ENCODE data around the gene ZNF423.

The ZNF423 gene

GRCh38 chr16:49498264-49498663, 357.6 kb downstream of the ZNF423 start:
- WGBS, 2 experiments (ENCODE audit: insufficient coverage in 2 of 2) = 78 to 84% methylated on average over 2 to 3 of the region's 3 CpGs
- no peaks in the 10 kb centered on the region for H3K4me1 ChIP-seq (ENCODE audit: control insufficient read depth, insufficient read depth, low read length, poor library complexity, severe bottlenecking)

DNA sequence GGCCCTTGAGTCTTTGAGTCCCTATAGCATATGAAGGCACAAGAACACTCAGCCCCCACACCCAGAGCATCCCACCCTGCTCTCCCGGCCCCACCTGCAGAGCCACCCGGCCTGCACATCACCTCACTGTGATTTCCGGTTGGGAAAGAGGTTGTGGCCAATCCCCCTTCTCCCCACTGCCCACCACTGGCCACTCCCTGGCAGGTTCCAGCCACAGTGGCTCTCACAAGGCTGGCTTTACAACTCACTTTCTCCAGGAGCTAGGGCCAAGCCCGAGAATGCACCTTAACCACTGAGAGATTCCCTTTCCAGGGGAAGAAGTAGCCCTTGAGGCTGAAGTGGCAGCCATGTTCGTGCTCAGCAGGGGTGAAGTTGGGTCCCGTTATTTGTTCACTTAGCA, 358.4 kb downstream of the ZNF423 start:
- 94% methylated on average over 2 to 5 of the region's 6 CpGs for WGBS, 2 experiments (ENCODE audit: insufficient coverage in 2 of 2)
- no peaks in the 10 kb centered on the region for H3K36me3 ChIP-seq (ENCODE audit: control insufficient read depth, insufficient read depth, low read length)
- H3K4me3 ChIP-seq (ENCODE audit: extremely low read depth, insufficient read depth, low read length, poor library complexity, severe bottlenecking) = no peak overlapping the region
- no peak overlapping the region for H3K27ac ChIP-seq (ENCODE audit: low read depth, low read length, severe bottlenecking)
- H3K9me3 ChIP-seq (ENCODE audit: control insufficient read depth, low read length) = no peaks in the 10 kb centered on the region
- no peaks in the 10 kb centered on the region for H3K4me1 ChIP-seq (ENCODE audit: control insufficient read depth, insufficient read depth, low read length, poor library complexity, severe bottlenecking)

More at GRCh38 chr16:49498264-49498663, 357.6 kb downstream of the ZNF423 start:
- H3K9me3 ChIP-seq (ENCODE audit: control insufficient read depth, low read length) = no peaks in the 10 kb centered on the region
- H3K4me3 ChIP-seq (ENCODE audit: extremely low read depth, insufficient read depth, low read length, poor library complexity, severe bottlenecking) = no peak overlapping the region
- no peak overlapping the region for H3K27ac ChIP-seq (ENCODE audit: low read depth, low read length, severe bottlenecking)
- H3K36me3 ChIP-seq (ENCODE audit: control insufficient read depth, insufficient read depth, low read length) = no peaks in the 10 kb centered on the region

DNA sequence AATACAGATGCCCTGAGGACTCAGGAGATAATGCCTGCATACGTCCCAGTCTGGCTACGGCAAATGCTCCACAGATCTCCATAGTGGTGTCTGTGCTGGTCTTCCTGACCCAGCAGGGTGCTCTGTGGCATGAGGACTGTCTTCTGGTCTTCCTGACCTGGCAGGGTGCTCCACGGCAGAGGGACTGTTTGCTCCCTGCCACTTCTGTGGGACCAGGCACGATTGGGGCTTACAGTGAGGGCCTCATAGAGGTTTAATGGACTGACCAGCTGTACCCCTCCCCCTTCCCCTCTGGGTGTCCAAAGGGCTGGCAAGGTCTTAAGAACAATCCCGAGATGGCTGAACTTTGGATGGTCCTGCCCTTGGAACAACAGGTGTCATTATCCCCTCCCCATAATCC, 359.3 kb downstream of the ZNF423 start:
- WGBS, 2 experiments (ENCODE audit: insufficient coverage in 2 of 2) = 87 to 92% methylated on average over 3 to 4 of the region's 5 CpGs
- no peak overlapping the region for H3K27ac ChIP-seq (ENCODE audit: low read depth, low read length, severe bottlenecking)
- H3K9me3 ChIP-seq (ENCODE audit: control insufficient read depth, low read length) = no peaks in the 10 kb centered on the region
- H3K4me1 ChIP-seq (ENCODE audit: control insufficient read depth, insufficient read depth, low read length, poor library complexity, severe bottlenecking) = no peaks in the 10 kb centered on the region
- H3K36me3 ChIP-seq (ENCODE audit: control insufficient read depth, insufficient read depth, low read length) = no peaks in the 10 kb centered on the region
- H3K4me3 ChIP-seq (ENCODE audit: extremely low read depth, insufficient read depth, low read length, poor library complexity, severe bottlenecking) = no peak overlapping the region

- H3K4me1 ChIP-seq (ENCODE audit: control insufficient read depth, insufficient read depth, low read length, poor library complexity, severe bottlenecking) = no peaks in the 10 kb centered on the region
- no peak overlapping the region for H3K4me3 ChIP-seq (ENCODE audit: extremely low read depth, insufficient read depth, low read length, poor library complexity, severe bottlenecking)
- 95 to 98% methylated on average over 7 to 9 of the region's 10 CpGs for WGBS, 2 experiments (ENCODE audit: insufficient coverage in 2 of 2)
- no peak overlapping the region for H3K27ac ChIP-seq (ENCODE audit: low read depth, low read length, severe bottlenecking)
- no peaks in the 10 kb centered on the region for H3K36me3 ChIP-seq (ENCODE audit: control insufficient read depth, insufficient read depth, low read length)
- no peaks in the 10 kb centered on the region for H3K9me3 ChIP-seq (ENCODE audit: control insufficient read depth, low read length)
Observed at GRCh38 chr16:49495596-49496355, 360.1 kb downstream of the ZNF423 start.

DNA sequence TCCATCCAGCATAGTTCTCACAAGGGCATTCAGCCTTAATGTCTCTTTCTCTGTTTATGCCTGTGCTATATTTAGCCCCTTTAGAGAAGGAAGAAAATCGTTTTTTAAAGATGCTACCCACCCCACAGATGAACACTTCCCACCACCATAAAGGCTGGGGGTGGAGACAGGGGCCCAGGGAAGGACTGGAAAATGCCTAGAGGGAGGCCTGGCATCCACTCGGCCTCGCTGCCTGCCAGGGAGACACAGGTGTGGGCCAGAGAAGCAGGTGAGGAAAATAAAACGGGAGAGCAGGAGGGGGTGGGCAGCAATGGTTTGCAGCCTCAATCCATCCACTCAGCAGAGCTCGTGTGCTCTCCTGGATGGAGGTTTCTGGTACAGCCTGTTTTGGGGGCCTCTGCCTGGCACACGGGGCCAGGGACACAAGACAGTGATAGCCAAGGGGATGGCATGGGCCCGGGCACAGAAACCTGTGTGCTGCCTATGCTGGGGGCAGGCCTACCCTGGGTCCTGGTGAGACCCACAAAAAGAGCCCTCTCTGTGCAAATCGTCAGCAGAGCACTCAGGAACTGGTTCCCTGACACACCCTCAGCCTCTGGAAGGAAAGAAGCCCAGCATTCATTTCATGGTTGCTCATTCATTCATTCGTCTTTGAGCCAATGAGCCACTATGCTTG, 360.9 kb downstream of the ZNF423 start:
- Histone ChIP-seq H3K27ac (ENCODE audit: low read depth, low read length, severe bottlenecking) (no peak overlapping the region), H3K4me1 (ENCODE audit: control insufficient read depth, insufficient read depth, low read length, poor library complexity, severe bottlenecking) (no peaks in the 10 kb centered on the region), H3K4me3 (ENCODE audit: extremely low read depth, insufficient read depth, low read length, poor library complexity, severe bottlenecking) (no peak overlapping the region), H3K36me3 (ENCODE audit: control insufficient read depth, insufficient read depth, low read length) (peaks cover 5% of the 10 kb centered on the region), H3K9me3 (ENCODE audit: control insufficient read depth, low read length) (no peaks in the 10 kb centered on the region)
- WGBS, 2 experiments (ENCODE audit: insufficient coverage in 2 of 2) = 87 to 95% methylated on average over 7 to 8 of the region's 9 CpGs

- 80 to 100% methylated on average over 2 to 6 of the region's 7 CpGs for WGBS, 2 experiments (ENCODE audit: insufficient coverage in 2 of 2)
Observed at GRCh38 chr16:49494474-49494873, 361.4 kb downstream of the ZNF423 start.

DNA sequence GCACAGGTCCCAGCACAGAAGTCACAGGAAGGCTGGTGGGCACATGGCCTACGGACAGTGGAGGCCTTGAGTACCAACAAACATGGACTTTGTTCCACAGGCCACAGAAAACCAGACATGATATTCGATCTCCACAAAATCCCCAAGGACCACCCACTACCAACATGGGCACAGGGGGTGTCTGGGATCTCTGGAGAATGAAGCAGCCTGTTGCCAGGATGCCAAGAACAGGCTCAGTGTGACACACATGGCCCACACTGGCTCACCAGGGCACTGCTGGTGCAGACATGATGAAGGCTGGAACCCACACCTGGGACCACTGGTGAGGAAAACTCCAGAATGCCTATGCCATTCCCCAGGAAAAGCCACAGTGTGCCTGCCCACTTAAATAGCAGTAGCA, 362.1 kb downstream of the ZNF423 start:
- H3K4me1 ChIP-seq (ENCODE audit: control insufficient read depth, insufficient read depth, low read length, poor library complexity, severe bottlenecking) = no peaks in the 10 kb centered on the region
- no peaks in the 10 kb centered on the region for H3K9me3 ChIP-seq (ENCODE audit: control insufficient read depth, low read length)
- WGBS, 2 experiments (ENCODE audit: insufficient coverage in 2 of 2) = 80 to 100% methylated on average over 1 of the region's 2 CpGs
- no peak overlapping the region for H3K27ac ChIP-seq (ENCODE audit: low read depth, low read length, severe bottlenecking)
- H3K4me3 ChIP-seq (ENCODE audit: extremely low read depth, insufficient read depth, low read length, poor library complexity, severe bottlenecking) = no peak overlapping the region
- peaks cover 6% of the 10 kb centered on the region for H3K36me3 ChIP-seq (ENCODE audit: control insufficient read depth, insufficient read depth, low read length)

More at GRCh38 chr16:49494474-49494873, 361.4 kb downstream of the ZNF423 start:
- Histone ChIP-seq H3K9me3 (ENCODE audit: control insufficient read depth, low read length) (no peaks in the 10 kb centered on the region), H3K36me3 (ENCODE audit: control insufficient read depth, insufficient read depth, low read length) (peaks cover 6% of the 10 kb centered on the region), H3K27ac (ENCODE audit: low read depth, low read length, severe bottlenecking) (no peak overlapping the region), H3K4me1 (ENCODE audit: control insufficient read depth, insufficient read depth, low read length, poor library complexity, severe bottlenecking) (no peaks in the 10 kb centered on the region), H3K4me3 (ENCODE audit: extremely low read depth, insufficient read depth, low read length, poor library complexity, severe bottlenecking) (no peak overlapping the region)

DNA sequence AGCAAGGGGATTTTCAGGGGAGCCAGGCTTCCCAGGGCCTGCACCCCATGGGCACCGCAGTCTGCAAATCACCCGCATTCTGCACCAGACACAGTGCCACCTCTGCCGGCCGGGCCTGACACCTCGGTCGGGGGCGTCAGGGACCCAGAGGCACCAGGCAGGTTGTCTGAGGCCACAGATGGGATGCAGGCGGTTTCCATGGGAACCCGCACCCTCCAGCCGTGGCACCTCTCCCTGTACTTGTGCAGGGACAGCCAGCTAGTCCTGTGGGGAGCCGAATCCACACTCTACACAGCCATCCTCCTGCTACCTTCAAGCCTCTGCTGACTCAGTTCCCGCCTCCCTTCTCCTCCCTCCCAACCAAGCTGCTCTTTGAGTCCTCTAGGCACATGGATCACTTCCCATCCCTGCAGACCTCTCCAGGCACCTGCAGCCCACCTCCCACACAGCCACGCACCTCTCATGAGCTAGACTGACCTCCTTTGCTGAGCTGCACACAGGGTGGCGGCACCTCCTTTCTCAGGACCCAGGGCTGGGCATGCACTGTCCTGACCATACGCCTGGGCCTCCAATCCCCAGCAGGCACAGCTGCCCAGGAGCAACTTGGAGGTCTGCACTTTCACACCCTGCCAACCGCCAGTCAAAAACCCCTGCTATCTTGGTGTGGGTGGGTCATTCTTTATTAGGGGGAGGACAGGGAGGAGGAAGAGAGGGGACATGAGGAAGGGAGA, 362.9 kb downstream of the ZNF423 start:
- Histone ChIP-seq H3K4me1 (ENCODE audit: control insufficient read depth, insufficient read depth, low read length, poor library complexity, severe bottlenecking) (no peaks in the 10 kb centered on the region), H3K9me3 (ENCODE audit: control insufficient read depth, low read length) (no peaks in the 10 kb centered on the region), H3K36me3 (ENCODE audit: control insufficient read depth, insufficient read depth, low read length) (peaks cover 6% of the 10 kb centered on the region), H3K4me3 (ENCODE audit: extremely low read depth, insufficient read depth, low read length, poor library complexity, severe bottlenecking) (no peak overlapping the region), H3K27ac (ENCODE audit: low read depth, low read length, severe bottlenecking) (no peak overlapping the region)
- 91 to 96% methylated on average over 14 to 16 of the region's 16 CpGs for WGBS, 2 experiments (ENCODE audit: insufficient coverage in 2 of 2)

DNA sequence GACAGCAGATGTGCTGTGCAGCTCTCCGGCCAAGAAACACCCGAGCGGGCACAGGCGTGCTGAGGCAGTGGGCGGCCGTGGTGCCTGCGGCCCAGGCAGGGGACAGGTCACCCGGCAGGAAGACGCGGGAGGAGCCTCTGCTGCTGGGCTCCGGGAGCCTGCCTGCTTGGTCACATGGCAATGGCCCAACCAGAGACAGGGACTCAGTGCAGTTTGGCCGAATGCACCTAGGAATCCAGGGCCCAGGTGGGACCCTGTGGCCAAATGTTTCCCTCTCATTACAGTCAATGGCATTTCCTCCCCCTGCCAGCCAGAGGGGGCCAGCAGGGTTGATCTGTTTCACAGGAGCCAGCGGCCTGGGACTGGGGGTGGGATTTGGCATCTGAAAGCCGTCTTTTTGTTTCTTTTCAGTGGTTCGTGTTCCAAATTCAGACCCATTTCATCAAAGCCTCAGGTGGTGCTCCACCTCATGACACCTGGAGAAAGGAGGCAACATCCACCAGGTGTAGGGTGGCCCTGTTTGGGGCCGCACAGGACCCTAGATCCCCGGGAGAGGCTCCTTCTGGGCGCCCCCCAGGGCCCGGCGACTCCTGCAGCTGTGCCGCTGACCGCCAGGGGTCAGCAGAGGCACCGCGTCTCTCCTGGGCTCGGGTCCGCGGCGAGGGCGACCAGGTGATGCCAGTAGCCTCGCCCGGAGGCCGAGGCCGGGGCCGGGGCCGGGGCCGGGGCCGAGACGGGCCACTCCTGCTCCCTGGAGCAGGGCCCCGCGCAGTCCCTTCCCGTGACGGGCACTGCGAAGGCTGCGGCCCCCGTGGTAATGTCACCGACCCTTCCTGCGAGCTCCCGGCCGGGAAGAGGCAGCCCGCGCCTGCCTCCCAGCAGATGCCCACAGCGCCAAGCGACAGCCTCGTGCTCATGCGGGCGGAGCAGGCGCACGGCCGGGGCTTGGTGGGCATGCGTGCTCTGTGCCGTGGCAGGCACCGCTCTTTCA, 363.8 kb downstream of the ZNF423 start:
- WGBS, 2 experiments (ENCODE audit: insufficient coverage in 2 of 2) = 47 to 52% methylated on average over 60 to 61 of the region's 62 CpGs
- Histone ChIP-seq H3K9me3 (ENCODE audit: control insufficient read depth, low read length) (no peaks in the 10 kb centered on the region), H3K4me3 (ENCODE audit: extremely low read depth, insufficient read depth, low read length, poor library complexity, severe bottlenecking) (no peak overlapping the region), H3K4me1 (ENCODE audit: control insufficient read depth, insufficient read depth, low read length, poor library complexity, severe bottlenecking) (no peaks in the 10 kb centered on the region), H3K27ac (ENCODE audit: low read depth, low read length, severe bottlenecking) (no peak overlapping the region), H3K36me3 (ENCODE audit: control insufficient read depth, insufficient read depth, low read length) (peaks cover 6% of the 10 kb centered on the region)

DNA sequence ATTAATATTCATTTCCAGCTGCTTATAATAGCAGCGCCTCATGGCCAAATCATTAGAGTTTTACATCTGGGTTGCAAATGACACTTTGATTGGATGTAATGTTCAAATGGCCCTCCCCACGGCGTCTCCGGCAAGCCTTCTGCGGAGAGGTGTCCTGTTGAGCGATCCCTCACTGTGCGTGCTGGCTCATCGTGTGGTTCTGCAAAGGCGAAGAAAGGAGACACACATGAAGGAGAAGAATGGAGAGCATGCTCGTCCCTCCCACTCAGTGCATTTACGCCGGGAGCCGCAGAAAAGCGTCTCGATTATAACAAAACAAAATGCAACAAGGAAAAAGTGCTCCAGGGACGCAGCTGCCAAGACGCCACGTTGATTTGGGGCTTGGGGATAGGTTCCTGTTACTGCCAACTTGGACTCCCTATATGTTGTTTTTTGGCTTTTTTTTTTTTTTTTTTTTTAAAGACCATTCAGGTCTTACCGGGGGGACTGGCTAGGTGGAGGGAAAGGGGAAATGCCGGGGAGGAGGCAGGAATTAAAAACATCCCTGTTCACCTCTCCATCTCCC, 364.7 kb downstream of the ZNF423 start:
- Histone ChIP-seq H3K9me3 (ENCODE audit: control insufficient read depth, low read length) (no peaks in the 10 kb centered on the region), H3K36me3 (ENCODE audit: control insufficient read depth, insufficient read depth, low read length) (peaks cover 6% of the 10 kb centered on the region), H3K27ac (ENCODE audit: low read depth, low read length, severe bottlenecking) (no peak overlapping the region), H3K4me1 (ENCODE audit: control insufficient read depth, insufficient read depth, low read length, poor library complexity, severe bottlenecking) (no peaks in the 10 kb centered on the region), H3K4me3 (ENCODE audit: extremely low read depth, insufficient read depth, low read length, poor library complexity, severe bottlenecking) (no peak overlapping the region)
- 87 to 90% methylated on average over 17 to 18 of the region's 20 CpGs for WGBS, 2 experiments (ENCODE audit: insufficient coverage in 2 of 2)
